Spleen (tissue), 11 donors: Measurements from ENCODE around the gene MBD3L3. TPM values are rescaled to one million over a fixed set of nuclear protein-coding genes. Genes with fewer than 3 reads are reported as not detected.
"Not testable (repeated sequence)": the region's sequence is repeated elsewhere in the genome, so short reads cannot be mapped to it uniquely, and the experiment has no call there.

ENCODE experiments used
- DNase-seq: peaks from one replicate; pipeline ENCODE4 v3.0.0-alpha.2; 2020
- H3K27ac ChIP-seq, 8 donors: fragments of 200-600 bp; sonication (generic) in 7 of 8; 1 replicate in 4 of 8; 2 replicates in 4 of 8; pipeline versions ENCODE4 v1.5.0 to v1.8.0; 2016 to 2021; ENCODE audit warnings: inconsistent platforms in 4 of 8, mild to moderate bottlenecking in 4 of 8, moderate library complexity in 1 of 8
- H3K27me3 ChIP-seq, 7 donors: fragments of 200-600 bp; sonication (generic) in 6 of 7; replicated peaks in 1 of 7; 1 replicate in 4 of 7; 2 replicates in 3 of 7; pipeline versions ENCODE4 v1.5.0 to v1.8.0; 2016 to 2021; ENCODE audit warnings: inconsistent platforms in 3 of 7, mild to moderate bottlenecking in 1 of 7
- H3K36me3 ChIP-seq, 6 donors: fragments of 200-600 bp; sonication (generic) in 5 of 6; 1 replicate in 4 of 6; 2 replicates in 2 of 6; pipeline versions ENCODE4 v1.5.0 to v1.8.0; 2016 to 2021; ENCODE audit warnings: inconsistent platforms in 2 of 6
- H3K4me1 ChIP-seq, 6 donors: fragments of 200-600 bp; sonication (generic) in 5 of 6; 1 replicate in 3 of 6; 2 replicates in 3 of 6; pipeline versions ENCODE4 v1.5.0 to v1.8.0; 2016 to 2021; ENCODE audit warnings: inconsistent platforms in 3 of 6
- H3K4me3 ChIP-seq, 8 donors: fragments of 200-600 bp; sonication (generic) in 7 of 8; 1 replicate in 4 of 8; 2 replicates in 4 of 8; pipeline versions ENCODE4 v1.5.0 to v1.8.0; 2016 to 2021; ENCODE audit warnings: inconsistent platforms in 4 of 8, mild to moderate bottlenecking in 4 of 8, moderate library complexity in 2 of 8
- H3K9me3 ChIP-seq, 8 donors: fragments of 200-600 bp; sonication (generic) in 7 of 8; 1 replicate in 4 of 8; 2 replicates in 4 of 8; pipeline versions ENCODE4 v1.5.0 to v1.8.0; 2016 to 2021; ENCODE audit warnings: inconsistent platforms in 4 of 8
- POLR2A ChIP-seq, 3 donors: fragments of 450-650 bp; IDR thresholded peaks; one replicate each; pipeline ENCODE4 v1.5.1; 2017; ENCODE audit warnings: antibody characterized with exemption in 3 of 3, mild to moderate bottlenecking in 1 of 3
- POLR2AphosphoS5 ChIP-seq, 3 donors: sonication (generic); formaldehyde crosslinking; IDR thresholded peaks; one replicate each; pipeline ENCODE4 v1.5.1; 2017; ENCODE audit warnings: antibody characterized with exemption in 3 of 3
- WGBS, 5 donors: extraction: QIAGEN DNeasy Blood & Tissue Kit in 3 of 5; methylation state at CpG; one replicate each; pipeline versions ENCODE4 v1.1.5 to v1.1.7; 2013 to 2018; 5-methylcytosine and 5-hydroxymethylcytosine counted together
- intact Hi-C: fragments of 100-400 bp; cut with DNase I; formaldehyde crosslinking; loops from one replicate; pipeline ENCODE4 v1.15.0; 2023; ENCODE audit warnings: low total_unique reads
- polyA plus RNA-seq, 3 donors: library from polyadenylated mRNA; stranded (reverse); fragments of 200-250 nt; gene quantifications; one replicate each; pipeline ENCODE4 v1.2.1, GENCODE V29; 2013
- total RNA-seq, 7 donors: library from RNA; depleted of rRNA in 3 of 7; stranded (reverse); fragments of >200 nt in 3 of 7; fragmentation: NEBNext Ultra II Directional in 4 of 7; extraction: Animal tissue kit (Norgen Biotek cat#: 25700) in 4 of 7; gene quantifications; one replicate each; pipeline versions ENCODE4 v1.1.0 to v1.2.1, GENCODE V29; 2016 to 2021
- TF ChIP-seq, protein P1 (sequence below), 11 experiments: fragments of 200-600 bp in 7 of 11; fragments of 450-650 bp in 4 of 11; sonication (generic) in 4 of 11; IDR thresholded peaks in 8 of 11; conservative IDR thresholded peaks in 3 of 11; 1 replicate in 7 of 11; 2 replicates in 4 of 11; pipeline versions ENCODE4 v1.4.0 to v1.8.0; 2016 to 2021; ENCODE audit warnings: antibody characterized with exemption in 11 of 11, inconsistent platforms in 4 of 11, mild to moderate bottlenecking in 1 of 11
- donor health status: healthy with polysubstance abuse.
- donor health status: DM: no; HTN: no; CAD: no; lungs with moderate emphysema.
- donor health status: DM: no; HTN: no; CAD: no.
- donor health status: Bipolar disorder and iron deficiency.
- donor health status: healthy.
- donor health status: DM: no; HTN: no; CAD: no.
- donor health status: DM: yes; HTN: yes; CAD: no.

Gene MBD3L3
- total and polyA plus RNA-seq, 10 donors, result not detected

DNA sequence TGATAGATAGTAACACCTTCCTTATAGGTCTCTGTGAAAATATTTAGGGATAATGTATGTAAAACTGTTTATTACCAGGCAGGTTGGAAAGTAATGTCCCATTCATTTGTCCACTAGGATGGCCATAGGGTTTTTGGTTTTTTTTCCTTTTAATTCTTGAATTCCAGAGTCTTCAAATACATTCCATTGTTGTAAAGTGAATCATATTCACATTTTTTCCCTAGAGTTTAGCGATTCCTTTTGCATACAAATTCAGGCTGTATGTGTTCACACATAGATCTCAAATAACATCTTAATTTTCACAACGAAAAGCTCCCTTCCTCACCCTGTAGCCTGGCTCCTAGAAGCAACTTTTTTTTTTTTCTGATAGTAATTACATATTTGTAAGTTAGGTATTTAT, 9.2 kb upstream of the MBD3L3 start:
- H3K27me3 ChIP-seq, result no peaks in the 10 kb centered on the region
- intact Hi-C loops, result no loop called here
- peaks cover 0 to 6% (median 0%) of the 10 kb centered on the region in 8 donors for H3K9me3 ChIP-seq
- 82 to 94% (median 88%) methylated on average over 2 of the region's 2 CpGs for WGBS, 5 donors
- peaks cover 6 to 24% (median 16%) of the 10 kb centered on the region in 6 donors for H3K4me1 ChIP-seq
- DNase-seq, result no peak
- H3K36me3 ChIP-seq, result peaks cover 0 to 23% (median 19%) of the 10 kb centered on the region in 6 donors
- no peak for TF ChIP-seq POLR2A (IDR thresholded peaks at IDR 0.05)
- TF ChIP-seq POLR2AphosphoS5 (IDR thresholded peaks at IDR 0.05), result no peak
- TF ChIP-seq, protein P1, sequence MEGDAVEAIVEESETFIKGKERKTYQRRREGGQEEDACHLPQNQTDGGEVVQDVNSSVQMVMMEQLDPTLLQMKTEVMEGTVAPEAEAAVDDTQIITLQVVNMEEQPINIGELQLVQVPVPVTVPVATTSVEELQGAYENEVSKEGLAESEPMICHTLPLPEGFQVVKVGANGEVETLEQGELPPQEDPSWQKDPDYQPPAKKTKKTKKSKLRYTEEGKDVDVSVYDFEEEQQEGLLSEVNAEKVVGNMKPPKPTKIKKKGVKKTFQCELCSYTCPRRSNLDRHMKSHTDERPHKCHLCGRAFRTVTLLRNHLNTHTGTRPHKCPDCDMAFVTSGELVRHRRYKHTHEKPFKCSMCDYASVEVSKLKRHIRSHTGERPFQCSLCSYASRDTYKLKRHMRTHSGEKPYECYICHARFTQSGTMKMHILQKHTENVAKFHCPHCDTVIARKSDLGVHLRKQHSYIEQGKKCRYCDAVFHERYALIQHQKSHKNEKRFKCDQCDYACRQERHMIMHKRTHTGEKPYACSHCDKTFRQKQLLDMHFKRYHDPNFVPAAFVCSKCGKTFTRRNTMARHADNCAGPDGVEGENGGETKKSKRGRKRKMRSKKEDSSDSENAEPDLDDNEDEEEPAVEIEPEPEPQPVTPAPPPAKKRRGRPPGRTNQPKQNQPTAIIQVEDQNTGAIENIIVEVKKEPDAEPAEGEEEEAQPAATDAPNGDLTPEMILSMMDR (IDR thresholded peaks at IDR 0.05 in 8 of 11, conservative IDR thresholded peaks at IDR 0.05 in 3 of 11), result no peak
- no peak overlapping the region for H3K27ac ChIP-seq
- H3K4me3 ChIP-seq, result no peak overlapping the region

GRCh38 chr19:7067122-7067521, 8.6 kb upstream of the MBD3L3 start:
- H3K27ac ChIP-seq, H3K9me3 ChIP-seq, H3K27me3 ChIP-seq, DNase-seq, intact Hi-C loops, H3K4me3 ChIP-seq: not testable (repeated sequence)
- Histone ChIP-seq H3K36me3 (peaks cover 0 to 17% (median 13%) of the 10 kb centered on the region in 6 donors), H3K4me1 (peaks cover 6 to 24% (median 16%) of the 10 kb centered on the region in 6 donors)
- WGBS, 5 donors, result 68 to 83% (median 75%) methylated on average over 13 of the region's 13 CpGs

GRCh38 chr19:7063764-7064418, 5.4 kb upstream of the MBD3L3 start:
- Histone ChIP-seq H3K27me3 (no peaks in the 10 kb centered on the region), H3K4me3 (no peak overlapping the region), H3K4me1 (peaks cover 0 to 5% (median 0%) of the 10 kb centered on the region in 6 donors), H3K9me3 (peaks cover 0 to 6% (median 0%) of the 10 kb centered on the region in 8 donors), H3K27ac (no peak overlapping the region), H3K36me3 (no peaks in the 10 kb centered on the region)
- TF ChIP-seq, protein P1 (IDR thresholded peaks at IDR 0.05 in 8 of 11, conservative IDR thresholded peaks at IDR 0.05 in 3 of 11), result no peak
- no peak for TF ChIP-seq POLR2A (IDR thresholded peaks at IDR 0.05)
- no peak for TF ChIP-seq POLR2AphosphoS5 (IDR thresholded peaks at IDR 0.05)
- intact Hi-C loops, result no loop called here
- WGBS, 5 donors, result 87 to 94% (median 91%) methylated on average over 9 of the region's 9 CpGs
- DNase-seq, result peak; percentile 18

DNA sequence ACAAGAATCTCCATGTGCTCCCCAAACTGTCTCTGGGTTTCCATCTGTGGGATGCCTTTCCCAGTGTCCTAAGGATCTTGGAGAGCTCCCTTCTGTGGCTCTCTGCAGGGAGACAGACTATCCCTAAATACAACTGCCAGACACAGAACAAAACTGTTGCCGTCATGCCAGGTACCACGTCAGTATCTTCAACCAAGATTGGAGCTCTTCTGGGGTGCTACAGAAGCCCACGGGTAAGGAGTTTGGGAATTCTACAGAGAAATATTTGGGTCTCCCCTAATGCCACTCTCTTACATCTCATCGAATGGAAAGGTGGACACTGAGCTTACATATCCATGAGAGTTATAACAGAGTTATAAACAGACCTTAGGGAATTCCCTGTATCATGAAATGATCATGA, 4.9 kb upstream of the MBD3L3 start:
- H3K27ac ChIP-seq, result no peak overlapping the region
- 87 to 91% (median 88%) methylated on average over 4 of the region's 4 CpGs for WGBS, 5 donors
- no peaks in the 10 kb centered on the region for H3K4me1 ChIP-seq
- H3K4me3 ChIP-seq, result no peak overlapping the region
- no peak for DNase-seq
- no peaks in the 10 kb centered on the region for H3K27me3 ChIP-seq
- intact Hi-C loops, result no loop called here
- H3K9me3 ChIP-seq, result peaks cover 0 to 6% (median 0%) of the 10 kb centered on the region in 8 donors
- TF ChIP-seq POLR2A (IDR thresholded peaks at IDR 0.05) (no peak), POLR2AphosphoS5 (IDR thresholded peaks at IDR 0.05) (no peak)
- TF ChIP-seq, protein P1 (IDR thresholded peaks at IDR 0.05 in 8 of 11, conservative IDR thresholded peaks at IDR 0.05 in 3 of 11), result no peak
- H3K36me3 ChIP-seq, result no peaks in the 10 kb centered on the region

DNA sequence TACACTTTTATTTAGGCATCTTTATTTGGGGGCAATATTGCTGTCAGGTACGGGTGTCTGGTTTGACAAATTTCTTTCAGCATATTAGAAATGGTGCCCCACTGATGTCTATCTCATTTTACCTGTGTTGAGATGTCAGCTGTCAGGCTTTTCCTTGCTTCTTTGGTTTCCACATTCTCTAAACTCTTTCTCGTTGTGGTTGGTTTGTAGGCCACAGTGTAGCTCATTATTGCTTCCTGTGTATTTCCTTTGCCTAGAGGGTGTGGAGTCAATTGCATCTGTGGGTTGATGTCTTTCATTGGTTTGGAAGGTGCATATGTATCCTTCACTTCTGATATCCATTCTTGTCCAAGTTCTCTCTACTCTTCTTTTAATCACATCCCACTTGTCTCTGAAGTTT, 1.5 kb upstream of the MBD3L3 start:
- WGBS, 5 donors, result 10 to 40% (median 15%) methylated on average over 1 to 2 of the region's 2 CpGs
- H3K27me3 ChIP-seq, H3K9me3 ChIP-seq, DNase-seq, H3K4me1 ChIP-seq, H3K36me3 ChIP-seq, H3K27ac ChIP-seq, H3K4me3 ChIP-seq, intact Hi-C loops: not testable (repeated sequence)

GRCh38 chr19:7056371-7056770, 2.1 kb downstream of the MBD3L3 start:
- H3K4me3 ChIP-seq, H3K36me3 ChIP-seq, intact Hi-C loops, H3K9me3 ChIP-seq, H3K27me3 ChIP-seq, H3K27ac ChIP-seq, H3K4me1 ChIP-seq: not testable (repeated sequence)
- DNase-seq, result peak; percentile 20
- 86 to 93% (median 92%) methylated on average over 8 of the region's 16 CpGs; no CpG with 5 or more reads in 1 of the 5 donors for WGBS, 5 donors

DNA sequence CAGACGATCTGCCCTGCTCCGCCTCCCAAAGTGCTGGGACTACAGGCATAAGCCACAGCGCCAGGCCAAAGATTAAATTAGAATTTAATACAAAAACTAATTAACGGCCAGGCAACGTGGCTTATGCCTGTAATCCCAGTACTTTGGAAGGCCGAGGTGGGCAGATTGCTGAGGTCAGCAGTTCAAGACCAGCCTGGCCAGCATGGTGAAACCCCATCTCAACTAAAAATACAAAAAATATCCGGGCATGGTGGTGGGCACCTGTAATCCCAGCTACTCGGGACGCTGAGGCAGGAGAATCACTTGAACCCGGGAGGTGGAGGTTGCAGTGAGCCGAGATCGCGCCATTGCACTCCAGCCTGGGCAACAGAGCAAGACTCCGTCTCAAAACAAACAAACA, 2.8 kb downstream of the MBD3L3 start:
- H3K4me3 ChIP-seq, H3K4me1 ChIP-seq, DNase-seq, H3K27me3 ChIP-seq, H3K27ac ChIP-seq, H3K9me3 ChIP-seq, H3K36me3 ChIP-seq, intact Hi-C loops: not testable (repeated sequence)
- 94 to 96% (median 94%) methylated on average over 12 to 13 of the region's 14 CpGs for WGBS, 5 donors
